ENCODE results near the gene TIPRL. TPM values are rescaled to one million over a fixed set of nuclear protein-coding genes. Genes with fewer than 3 reads are reported as not detected.

TIPRL gene
- polyA plus RNA-seq, 1 experiment, result 17.2 TPM

DNA sequence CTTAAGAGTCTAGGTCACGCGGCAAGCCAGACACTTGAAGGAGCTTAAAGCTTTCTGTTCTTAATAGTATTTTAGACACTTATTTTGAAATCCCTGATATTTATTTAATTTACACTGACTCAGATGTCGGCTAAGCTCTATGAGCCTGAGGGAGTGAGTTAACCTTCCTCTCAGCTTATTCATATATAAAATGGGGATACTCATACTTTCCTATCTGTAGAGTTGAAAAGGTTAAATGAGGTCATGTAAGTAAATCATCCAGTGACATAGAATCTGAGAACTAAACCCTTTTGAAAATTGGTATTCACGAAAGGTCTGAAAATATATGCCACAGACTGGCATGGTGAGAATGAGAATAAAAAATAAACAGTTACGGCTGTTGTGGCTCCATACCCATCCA lies 40.6 kb upstream of the TIPRL start:
- H3K27me3 ChIP-seq (ENCODE audit: control insufficient read depth, insufficient read depth, low read length), result 0 out of 2 replicates have a peak, but pooled peaks cover 3% of the 10 kb centered on the region
- H3K4me3 ChIP-seq (ENCODE audit: low read depth, low read length), result no peak overlapping the region
- POLR2A ChIA-PET, result no interaction called here
- no peak for DNase-seq (ENCODE audit: low read depth)
- no peak for TF ChIP-seq CTCF (IDR thresholded peaks at IDR 0.05; ENCODE audit: insufficient read depth, low read depth, low read length)
- H3K36me3 ChIP-seq (ENCODE audit: control insufficient read depth, insufficient read depth, low read length), result no peaks in the 10 kb centered on the region
- CTCF ChIA-PET, result interaction anchor here (0.7 to 1.5 kb wide), 5 partner anchors 10 to 55 kb away, joined by 3 to 4 read pairs (median 3); no protein-coding TSS in a partner anchor

DNA sequence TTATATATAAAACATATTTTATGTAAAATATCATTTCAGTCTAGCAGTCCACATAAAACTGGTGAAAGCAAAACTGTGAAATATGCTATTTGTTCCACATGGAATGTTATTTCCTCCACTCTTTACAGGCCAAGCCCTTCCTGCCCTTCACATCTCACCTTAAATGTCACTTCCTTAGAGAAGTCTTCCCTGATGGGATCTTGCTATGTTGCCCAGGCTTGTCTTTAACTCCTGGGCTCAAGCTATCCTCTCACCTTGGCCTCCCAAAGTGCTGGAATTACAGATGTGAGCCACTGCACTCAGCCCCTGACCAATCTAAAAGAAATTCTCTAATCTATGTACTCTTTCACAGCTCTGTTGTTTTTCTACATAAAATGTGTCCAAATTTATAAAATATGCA lies 39.7 kb upstream of the TIPRL start:
- POLR2A ChIA-PET, result no interaction called here
- CTCF ChIA-PET, result interaction anchor here (1.4 to 1.5 kb wide), 2 partner anchors 9 to 56 kb away, joined by 3 to 4 read pairs; no protein-coding TSS in a partner anchor
- Histone ChIP-seq H3K27me3 (ENCODE audit: control insufficient read depth, insufficient read depth, low read length) (0 out of 2 replicates have a peak, but pooled peaks cover 3% of the 10 kb centered on the region), H3K36me3 (ENCODE audit: control insufficient read depth, insufficient read depth, low read length) (no peaks in the 10 kb centered on the region), H3K4me3 (ENCODE audit: low read depth, low read length) (no peak overlapping the region)
- DNase-seq (ENCODE audit: low read depth), result no peak
- TF ChIP-seq CTCF (IDR thresholded peaks at IDR 0.05; ENCODE audit: insufficient read depth, low read depth, low read length), result no peak

DNA sequence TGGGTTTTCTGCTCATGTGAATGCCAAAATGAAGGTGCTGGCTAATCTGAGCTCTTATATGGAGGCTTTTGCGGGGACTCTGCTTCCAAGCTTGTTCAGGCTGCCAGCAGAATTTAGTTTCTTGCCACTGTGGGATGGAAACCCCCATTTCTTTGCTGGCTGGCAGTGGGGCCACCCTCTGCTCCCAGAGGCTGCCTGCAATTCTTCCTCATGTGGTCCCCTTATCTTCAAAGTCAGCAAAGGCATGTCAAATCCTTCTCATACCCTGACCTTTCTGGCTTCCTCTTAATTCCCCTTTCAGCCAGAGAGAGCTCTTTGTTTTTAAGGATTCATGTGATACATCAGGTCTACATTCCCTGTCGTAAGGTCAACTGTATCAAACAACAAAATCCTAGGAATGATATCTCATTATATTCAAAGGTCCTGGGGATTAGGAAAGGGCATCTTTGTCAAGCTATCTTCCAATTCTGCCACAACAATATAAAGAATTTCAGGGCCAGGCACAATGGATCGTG lies 36.8 kb upstream of the TIPRL start:
- Histone ChIP-seq H3K27me3 (ENCODE audit: control insufficient read depth, insufficient read depth, low read length) (0 out of 2 replicates have a peak, but pooled peaks cover 3% of the 10 kb centered on the region), H3K36me3 (ENCODE audit: control insufficient read depth, insufficient read depth, low read length) (no peaks in the 10 kb centered on the region), H3K4me3 (ENCODE audit: low read depth, low read length) (no peak overlapping the region)
- ChIA-PET POLR2A (no interaction called here), CTCF (interaction anchor here (1.6 kb wide), 1 partner anchor 60 kb away, joined by 3 read pairs; no protein-coding TSS in a partner anchor)
- DNase-seq (ENCODE audit: low read depth), result no peak
- TF ChIP-seq CTCF (IDR thresholded peaks at IDR 0.05; ENCODE audit: insufficient read depth, low read depth, low read length), result no peak

- CTCF ChIA-PET, result interaction anchor here (0.8 to 1.7 kb wide), 16 partner anchors 8 to 130 kb away, joined by 3 to 15 read pairs (median 4); no protein-coding TSS in a partner anchor
- POLR2A ChIA-PET, result no interaction called here
- peak; percentile 99 for TF ChIP-seq CTCF (IDR thresholded peaks at IDR 0.05; ENCODE audit: insufficient read depth, low read depth, low read length)
- no peaks in the 10 kb centered on the region for H3K36me3 ChIP-seq (ENCODE audit: control insufficient read depth, insufficient read depth, low read length)
- 0 out of 2 replicates have a peak, but pooled peaks cover 3% of the 10 kb centered on the region for H3K27me3 ChIP-seq (ENCODE audit: control insufficient read depth, insufficient read depth, low read length)
- H3K4me3 ChIP-seq (ENCODE audit: low read depth, low read length), result no peak overlapping the region
- peak; percentile 17 for DNase-seq (ENCODE audit: low read depth)
Measured at GRCh38 chr1:168145184-168146159, 33.3 kb upstream of the TIPRL start.

GRCh38 chr1:168146160-168146539 lies 32.6 kb upstream of the TIPRL start:
- Histone ChIP-seq H3K36me3 (ENCODE audit: control insufficient read depth, insufficient read depth, low read length) (no peaks in the 10 kb centered on the region), H3K4me3 (ENCODE audit: low read depth, low read length) (no peak overlapping the region), H3K27me3 (ENCODE audit: control insufficient read depth, insufficient read depth, low read length) (0 out of 2 replicates have a peak, but pooled peaks cover 3% of the 10 kb centered on the region)
- ChIA-PET POLR2A (no interaction called here), CTCF (interaction anchor here (0.8 to 2.1 kb wide), 12 partner anchors 9 to 95 kb away, joined by 3 to 15 read pairs (median 4); no protein-coding TSS in a partner anchor)
- TF ChIP-seq CTCF (IDR thresholded peaks at IDR 0.05; ENCODE audit: insufficient read depth, low read depth, low read length), result no peak
- DNase-seq (ENCODE audit: low read depth), result no peak
